ENCODE data around the gene ZNF521. TPM values are rescaled to one million over a fixed set of nuclear protein-coding genes. Genes with fewer than 3 reads are reported as not detected.

ZNF521 gene
- total RNA-seq, 3 donors from 2014 or later: 3.2 to 11.6 (median 7.9) TPM

GRCh38 chr18:25283781-25284180 is 68.2 kb downstream of the ZNF521 start:
- Histone ChIP-seq H3K9me3 (no peaks in the 10 kb centered on the region), H3K4me3 (no peak overlapping the region), H3K36me3 (ENCODE audit: low read depth) (no peaks in the 10 kb centered on the region), H3K4me1 (ENCODE audit: low read depth) (no peaks in the 10 kb centered on the region)
- no peak for TF ChIP-seq CTCF (IDR thresholded peaks at IDR 0.05)
- DNase-seq (no peak), ATAC-seq (no peak)
- intact Hi-C loops (cut with DNase I, micrococcal nuclease): no loop called here

DNA sequence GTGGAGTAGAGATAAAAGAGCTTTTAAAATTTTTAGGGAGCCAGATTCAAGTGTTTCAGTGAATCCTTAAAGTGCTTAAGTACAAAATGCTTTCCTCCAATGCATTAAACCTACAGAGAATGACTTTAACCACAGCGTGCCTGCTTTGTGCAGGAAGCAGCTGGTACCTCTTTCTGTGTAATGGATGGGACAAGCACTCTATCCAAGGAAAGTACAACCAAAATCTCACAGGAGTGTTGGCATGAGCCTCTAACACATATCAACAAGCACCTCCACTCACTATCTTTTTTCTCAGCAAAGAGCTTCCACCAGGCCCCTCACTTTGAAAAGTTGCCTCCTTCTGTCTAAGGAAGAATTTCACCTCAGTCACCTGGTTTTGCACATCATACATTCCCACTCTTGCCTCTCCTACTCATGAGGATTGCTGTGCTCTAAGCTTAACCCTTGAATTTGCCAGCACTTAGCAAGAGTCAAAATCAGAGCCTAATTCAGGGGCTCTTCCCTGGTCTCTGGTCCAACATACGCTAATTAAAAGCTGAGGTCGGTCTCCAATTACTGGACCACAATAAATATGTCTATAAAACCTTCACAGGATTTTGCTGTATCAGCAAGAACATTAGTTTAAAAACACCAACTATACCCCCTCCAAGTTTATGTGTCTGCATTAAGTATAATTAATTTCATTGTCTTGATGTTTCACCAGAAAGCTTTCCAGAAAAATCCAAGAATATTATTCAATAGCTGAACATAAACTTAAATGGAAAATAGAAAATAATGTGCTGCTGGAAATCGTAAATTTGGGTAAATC is 68.9 kb downstream of the ZNF521 start:
- intact Hi-C loops (cut with DNase I, micrococcal nuclease): no loop called here
- ATAC-seq (no peak), DNase-seq (no peak)
- Histone ChIP-seq H3K9me3 (no peaks in the 10 kb centered on the region), H3K4me3 (no peak overlapping the region), H3K4me1 (ENCODE audit: low read depth) (no peaks in the 10 kb centered on the region), H3K36me3 (ENCODE audit: low read depth) (no peaks in the 10 kb centered on the region)
- no peak for TF ChIP-seq CTCF (IDR thresholded peaks at IDR 0.05)

GRCh38 chr18:25282282-25282681 is 69.7 kb downstream of the ZNF521 start:
- peak; percentile 73 for ATAC-seq
- DNase-seq: peak in 2 of 3 donors; percentile 17 to 28
- TF ChIP-seq CTCF (IDR thresholded peaks at IDR 0.05): no peak
- intact Hi-C loops (cut with DNase I, micrococcal nuclease): no loop called here
- Histone ChIP-seq H3K9me3 (no peaks in the 10 kb centered on the region), H3K4me3 (no peak overlapping the region), H3K36me3 (ENCODE audit: low read depth) (no peaks in the 10 kb centered on the region), H3K4me1 (ENCODE audit: low read depth) (no peaks in the 10 kb centered on the region)

DNA sequence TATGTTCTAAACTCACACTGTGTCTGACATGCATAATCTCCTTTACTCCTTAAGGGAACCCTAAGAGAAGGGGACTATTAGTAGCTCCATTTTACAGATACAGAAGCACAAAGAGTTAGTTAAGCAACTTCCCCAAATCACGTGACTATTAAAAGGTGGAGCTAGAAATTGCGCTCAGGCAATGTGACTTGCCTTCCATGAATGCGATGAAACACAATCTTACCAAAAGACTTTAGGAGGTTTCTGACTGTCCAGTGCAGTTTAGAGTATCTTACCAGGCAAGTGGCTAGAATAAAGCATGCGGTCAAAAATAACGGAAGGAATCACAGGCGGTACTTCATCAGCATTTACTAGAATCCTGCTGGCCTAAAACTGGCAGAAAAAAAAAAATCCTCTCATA is 70.4 kb downstream of the ZNF521 start:
- no peak for TF ChIP-seq CTCF (IDR thresholded peaks at IDR 0.05)
- Histone ChIP-seq H3K4me1 (ENCODE audit: low read depth) (no peaks in the 10 kb centered on the region), H3K4me3 (no peak overlapping the region), H3K36me3 (ENCODE audit: low read depth) (no peaks in the 10 kb centered on the region), H3K9me3 (no peaks in the 10 kb centered on the region)
- DNase-seq: no peak
- no peak for ATAC-seq
- intact Hi-C loops (cut with DNase I, micrococcal nuclease): no loop called here

- no peaks in the 10 kb centered on the region for H3K9me3 ChIP-seq
- ATAC-seq (no peak), DNase-seq (no peak)
- intact Hi-C loops (cut with DNase I, micrococcal nuclease): no loop called here
- H3K4me3 ChIP-seq: no peak overlapping the region
- no peak for TF ChIP-seq CTCF (IDR thresholded peaks at IDR 0.05)
- H3K36me3 ChIP-seq (ENCODE audit: low read depth): no peaks in the 10 kb centered on the region
- no peaks in the 10 kb centered on the region for H3K4me1 ChIP-seq (ENCODE audit: low read depth)
Measured at GRCh38 chr18:25279961-25280360, 72.0 kb downstream of the ZNF521 start.
